H1 (cell line): ENCODE data around the gene DEK. TPM values are rescaled to one million over a fixed set of nuclear protein-coding genes. Genes with fewer than 3 reads are reported as not detected.

Experiments
- HDAC2 ChIP-seq, 2 experiments: fragments of 300-600 bp in 1 of 2; sonication (generic) in 1 of 2; IDR thresholded peaks; 2 replicates each; pipeline ENCODE4 v1.6.1; 2011 to 2012; ENCODE audit warnings: low read depth in 2 of 2, low read length in 2 of 2, mild to moderate bottlenecking in 2 of 2, moderate library complexity in 2 of 2, borderline replicate concordance in 1 of 2, inconsistent platforms in 1 of 2
- YY1 ChIP-seq: IDR thresholded peaks from 2 replicates; pipeline ENCODE4 v1.6.1; 2011; ENCODE audit warnings: low read depth, mild to moderate bottlenecking, low read length
- polyA plus RNA-seq, 7 experiments: library from polyadenylated mRNA; depleted of rRNA in 3 of 7; stranded (reverse) in 5 of 7; unstranded in 2 of 7; fragments of >200 nt in 5 of 7; fragments of 200-250 nt in 2 of 7; gene quantifications; 1 replicate in 5 of 7; 2 replicates in 1 of 7; 4 replicates in 1 of 7; pipeline versions ENCODE4 v1.2.1 to v1.2.3, GENCODE V29; 2011 to 2013; ENCODE audit warnings: missing spikeins in 2 of 7, mixed read lengths in 2 of 7
- total RNA-seq: library from RNA; stranded (reverse); fragmentation: NEBNext Ultra II Directional; extraction: Animal tissue kit (Norgen Biotek cat#: 25700); gene quantifications from 2 replicates; pipeline ENCODE4 v1.2.1, GENCODE V29; 2021

Gene DEK
- total and polyA plus RNA-seq, 2 of the 8 experiments (the other 6 are each of a cell fraction or from before 2014, with no cell fraction given), result 40.0 to 228 TPM

DNA sequence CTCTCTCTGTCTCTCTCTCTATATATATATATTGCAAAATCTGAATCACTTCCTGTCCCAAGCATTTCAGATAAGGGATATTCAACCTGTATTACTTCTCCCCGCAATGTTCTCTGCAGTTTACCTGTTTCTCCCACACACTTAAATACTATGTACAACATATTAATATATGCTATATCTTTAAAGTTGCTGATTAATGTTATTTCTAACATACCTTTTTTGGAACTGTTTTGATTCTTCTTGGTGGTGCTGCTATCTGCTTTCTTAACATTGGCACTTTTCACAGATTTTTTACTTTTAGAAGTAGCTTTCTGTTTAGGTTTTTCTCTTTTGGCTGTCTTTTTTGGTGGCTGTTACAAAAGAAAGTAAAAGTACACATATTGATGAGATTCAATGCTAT, 27.2 kb downstream of the DEK start (continued):
- no peak for TF ChIP-seq HDAC2 (IDR thresholded peaks at IDR 0.05; ENCODE audit: borderline replicate concordance in 1 of 2, low read depth in 2 of 2, low read length in 2 of 2)
- TF ChIP-seq YY1, result no peak
